HuH-7.5 (cell line): ENCODE measurements around the gene ANKS1B.
"Not testable (repeated sequence)": the region's sequence is repeated elsewhere in the genome, so short reads cannot be mapped to it uniquely, and the experiment has no call there.

Experiments used
- DNase-seq: peaks from one replicate; pipeline ENCODE4 v3.0.0; 2011; ENCODE audit warnings: low spot score

The ANKS1B gene

DNA sequence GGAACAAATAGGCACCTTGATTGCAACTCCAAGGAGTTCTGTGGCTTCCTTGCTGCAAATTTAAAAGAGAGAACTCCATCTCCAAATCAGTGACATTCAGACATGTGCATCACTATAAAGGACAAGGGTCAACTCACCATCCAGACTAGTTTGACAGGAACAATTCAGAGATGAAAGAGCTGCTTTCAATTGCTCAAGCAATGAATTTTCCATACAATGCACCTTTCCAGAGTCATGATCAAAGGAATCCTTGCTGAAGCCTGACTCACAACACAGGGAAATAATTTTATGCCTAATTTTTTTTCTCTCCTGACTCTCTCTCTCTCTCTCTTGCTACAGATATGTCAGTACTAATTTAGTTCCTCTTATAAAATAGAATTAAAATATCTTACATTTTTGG is 717.7 kb downstream of the ANKS1B start:
- DNase-seq: no peak

GRCh38 chr12:99265648-99266047 is 719.1 kb downstream of the ANKS1B start:
- no peak for DNase-seq

- no peak for DNase-seq
These were observed 723.5 kb downstream of the ANKS1B start for GRCh38 chr12:99261256-99261655.

- no peak for DNase-seq
These were observed 724.2 kb downstream of the ANKS1B start for GRCh38 chr12:99260456-99260996.

DNA sequence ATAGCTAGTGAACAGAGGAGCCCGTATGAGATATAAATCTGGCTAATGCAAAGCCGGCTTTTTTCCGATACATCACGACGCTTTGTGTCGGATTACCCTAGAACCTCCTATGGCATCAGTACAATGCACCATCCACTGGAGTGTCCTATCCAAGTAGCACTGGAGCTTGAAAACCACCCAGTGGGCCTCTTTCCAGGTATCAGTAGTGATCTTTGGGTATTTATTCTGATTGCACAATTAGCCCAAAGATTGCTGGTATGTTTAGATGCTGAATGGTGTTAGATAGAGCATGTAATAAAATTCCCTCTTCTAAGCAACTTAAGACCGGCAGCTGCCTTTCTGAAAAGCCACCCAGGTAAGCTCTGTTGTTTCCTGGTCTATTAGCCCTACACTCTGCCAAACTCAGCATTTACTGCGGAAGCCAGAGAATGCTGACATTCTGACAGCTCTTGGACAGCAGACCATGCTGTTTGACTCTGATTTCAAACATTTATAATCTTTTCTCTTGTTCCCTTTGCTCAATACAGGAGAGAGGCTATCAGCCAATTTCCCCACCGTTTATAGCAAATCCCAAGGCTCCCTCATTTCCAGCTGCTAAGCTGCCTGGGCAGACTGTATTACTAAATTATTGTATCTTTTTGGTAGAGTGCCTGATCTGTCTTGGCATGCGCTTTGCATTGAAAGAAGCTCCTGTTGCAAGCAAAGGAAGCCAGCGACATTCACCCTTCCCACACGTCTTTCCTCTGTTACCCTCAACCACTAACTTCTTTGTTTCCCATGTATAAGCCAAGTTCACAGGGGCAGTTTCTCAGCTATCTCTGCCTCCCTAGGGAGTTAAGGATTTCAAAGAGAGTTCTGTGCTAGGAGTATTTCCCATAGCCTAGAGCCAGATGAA is 725.4 kb downstream of the ANKS1B start:
- DNase-seq: no peak

DNA sequence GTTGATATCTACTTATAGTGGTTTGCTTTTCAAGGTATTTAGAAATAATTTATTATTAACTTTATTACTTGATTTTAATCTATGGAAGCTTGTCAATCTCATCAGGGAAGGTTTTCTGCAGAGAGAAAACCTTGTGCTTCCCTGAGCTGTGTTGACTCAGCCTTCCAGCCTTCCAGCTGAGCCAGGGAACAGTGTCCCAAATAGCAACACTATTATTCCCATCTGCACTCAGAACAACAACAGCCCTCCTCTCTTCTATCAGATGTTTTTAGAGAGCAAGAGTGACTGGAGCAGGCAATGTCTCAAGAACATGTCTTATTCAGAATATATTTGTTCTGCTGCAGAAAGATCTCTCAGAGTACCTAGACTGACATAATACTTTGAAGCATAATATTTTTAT is 727.1 kb downstream of the ANKS1B start:
- DNase-seq: no peak

GRCh38 chr12:99253068-99253467 is 731.7 kb downstream of the ANKS1B start:
- DNase-seq: no peak

- DNase-seq: no peak
These were observed 734.6 kb downstream of the ANKS1B start for GRCh38 chr12:99250091-99250490.

DNA sequence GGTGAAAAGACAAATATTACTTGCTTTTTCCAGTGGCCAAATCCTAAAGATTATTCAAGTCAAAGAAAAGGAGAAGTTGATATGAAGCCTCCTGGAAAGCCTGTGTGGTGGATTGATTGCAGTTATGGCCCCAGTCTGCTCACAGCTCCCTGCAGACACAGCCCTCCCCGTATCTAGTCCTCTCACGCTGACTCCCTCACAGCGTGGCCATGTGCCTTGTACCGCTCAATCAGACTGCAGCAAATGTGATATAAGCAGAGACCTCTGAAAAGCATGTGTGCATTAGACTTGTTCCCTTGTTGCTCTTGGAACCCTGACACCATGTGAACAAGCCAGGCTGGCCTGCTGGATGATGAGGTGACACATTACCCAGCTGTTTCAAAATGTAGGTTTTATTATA is 735.2 kb downstream of the ANKS1B start:
- no peak for DNase-seq

- not testable (repeated sequence) for DNase-seq
These were observed 746.7 kb downstream of the ANKS1B start for GRCh38 chr12:99237907-99238538.

- DNase-seq: no peak
These were observed 749.4 kb downstream of the ANKS1B start for GRCh38 chr12:99235381-99235780.

DNA sequence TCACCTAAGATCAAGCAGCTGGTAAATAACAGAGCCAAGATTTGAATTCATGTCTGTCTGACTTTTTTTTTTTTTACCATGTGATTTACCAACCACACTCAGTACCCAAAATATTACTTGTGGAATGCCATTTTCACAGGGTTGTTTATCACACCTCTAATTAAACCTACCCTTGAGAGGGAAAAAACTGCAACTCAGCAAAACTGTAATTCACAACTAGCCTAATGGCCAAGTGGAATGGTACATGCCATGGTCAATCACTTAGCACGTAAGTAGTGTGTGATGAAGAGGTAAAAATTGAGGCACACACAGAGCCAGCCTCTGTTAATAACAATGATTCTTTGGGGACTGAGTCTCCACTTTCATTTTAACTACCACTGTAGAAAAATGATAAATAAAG is 750.0 kb downstream of the ANKS1B start:
- DNase-seq: no peak

- DNase-seq: no peak
These were observed 752.4 kb downstream of the ANKS1B start for GRCh38 chr12:99232324-99232723.

- DNase-seq: no peak
These were observed 753.7 kb downstream of the ANKS1B start for GRCh38 chr12:99231031-99231430.

DNA sequence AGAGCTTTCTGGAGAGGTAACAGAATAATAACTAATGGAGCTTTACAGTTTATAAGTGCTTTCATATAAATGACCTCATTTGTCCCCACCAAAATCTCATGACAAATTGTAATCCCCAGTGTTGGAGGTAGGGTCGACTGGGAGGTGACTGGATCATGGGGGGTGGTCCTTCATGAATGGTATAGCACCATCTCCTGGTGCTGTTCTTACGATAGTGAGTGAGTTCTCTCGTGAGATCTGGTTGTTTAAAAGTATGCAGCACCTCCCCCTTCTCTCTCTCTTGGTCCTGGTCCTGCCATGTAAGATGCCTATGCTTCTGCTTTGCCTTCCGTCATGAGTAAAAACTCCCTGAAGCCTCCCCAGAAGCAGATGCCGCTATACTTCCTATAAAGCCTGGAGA is 760.5 kb downstream of the ANKS1B start:
- no peak for DNase-seq

DNA sequence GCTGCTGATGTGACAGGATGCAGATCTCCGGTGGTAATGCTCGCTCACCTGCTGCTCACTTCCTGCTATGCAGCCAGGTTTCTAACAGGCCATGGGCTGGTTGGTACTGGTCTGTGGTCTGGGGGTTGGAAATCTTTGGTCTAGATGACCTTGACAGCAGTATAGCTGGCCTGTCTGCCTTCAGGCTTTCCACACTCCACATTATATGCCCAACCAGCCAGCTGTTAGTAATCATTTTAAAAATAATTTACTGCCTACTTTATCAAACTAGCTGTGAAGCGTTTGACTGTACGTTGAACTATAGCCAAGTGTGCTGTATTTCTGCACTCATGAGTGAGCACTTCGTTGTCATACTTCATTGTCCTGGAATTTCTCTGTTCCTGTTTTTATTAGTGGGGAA is 761.2 kb downstream of the ANKS1B start:
- DNase-seq: no peak

- DNase-seq: no peak
These were observed 771.7 kb downstream of the ANKS1B start for GRCh38 chr12:99213047-99213446.

DNA sequence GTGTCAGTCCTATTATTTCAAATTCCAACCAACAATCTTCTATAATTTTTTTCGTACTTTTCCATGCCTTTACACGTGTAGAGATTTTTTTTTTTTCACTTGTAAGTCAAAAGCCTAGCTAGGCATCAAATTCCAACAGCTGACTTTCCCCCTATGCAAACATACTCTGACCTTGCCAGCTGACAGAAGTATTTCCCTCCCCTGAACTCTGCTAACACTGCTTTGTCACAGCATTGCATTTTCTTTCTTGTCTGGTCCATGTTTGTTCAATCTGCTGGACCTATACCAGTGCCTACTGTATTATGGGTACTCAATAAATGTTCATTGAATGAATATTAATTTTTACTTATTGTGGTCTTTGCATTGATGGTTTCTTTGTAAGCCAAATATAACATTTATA is 772.5 kb downstream of the ANKS1B start:
- peak; percentile 10 for DNase-seq

GRCh38 chr12:99205111-99205510 is 779.6 kb downstream of the ANKS1B start:
- DNase-seq: no peak

- no peak for DNase-seq
These were observed 782.7 kb downstream of the ANKS1B start for GRCh38 chr12:99201906-99202645.

GRCh38 chr12:99200711-99201384 is 783.9 kb downstream of the ANKS1B start:
- no peak for DNase-seq

GRCh38 chr12:99195474-99195873 is 789.3 kb downstream of the ANKS1B start:
- DNase-seq: no peak
